Neural crest cell (in vitro differentiated cells): ENCODE measurements around the gene TBATA. TPM values are rescaled to one million over a fixed set of nuclear protein-coding genes. Genes with fewer than 3 reads are reported as not detected.

Experiments used
- DNase-seq: peaks from one replicate; pipeline ENCODE4 v3.0.0; 2021; ENCODE audit warnings: low read depth, mixed read lengths, low spot score
- H3K27ac Mint-ChIP-seq: one replicate; pipeline ENCODE4 v1.8.0; 2021; ENCODE audit warnings: mild to moderate bottlenecking, mixed read lengths; ENCODE audit not compliant: unreplicated experiment
- H3K27me3 Mint-ChIP-seq: 2 replicates; pipeline ENCODE4 v1.8.0; 2021; ENCODE audit warnings: low read depth, mild to moderate bottlenecking, mixed read lengths
- H3K36me3 Mint-ChIP-seq: 2 replicates; pipeline ENCODE4 v1.8.0; 2021; ENCODE audit warnings: low read depth, mild to moderate bottlenecking, mixed read lengths
- H3K4me1 Mint-ChIP-seq: 2 replicates; pipeline ENCODE4 v1.8.0; 2021; ENCODE audit warnings: mixed read lengths
- H3K4me3 Mint-ChIP-seq: one replicate; pipeline ENCODE4 v1.8.0; 2021; ENCODE audit warnings: mild to moderate bottlenecking, mixed read lengths
- H3K9me3 Mint-ChIP-seq: 2 replicates; pipeline ENCODE4 v1.8.0; 2021; ENCODE audit warnings: mixed read lengths
- CTCF ChIP-seq: fragments of 200-600 bp; sonication (generic); conservative IDR thresholded peaks from 2 replicates; pipeline ENCODE4 v1.5.0; 2021; ENCODE audit warnings: antibody characterized with exemption, mild to moderate bottlenecking
- total RNA-seq: library from RNA; stranded (reverse); gene quantifications from 2 replicates; pipeline ENCODE4 v1.2.1, GENCODE V29; 2021

Gene TBATA
- total RNA-seq, 1 donor from 2014 or later, result not detected

GRCh38 chr10:70806841-70807240 lies 21.7 kb upstream of the TBATA start:
- H3K27ac Mint-ChIP-seq, result no peak overlapping the region
- no peaks in the 10 kb centered on the region for H3K36me3 Mint-ChIP-seq
- peaks cover 5% of the 10 kb centered on the region for H3K9me3 Mint-ChIP-seq
- no peak overlapping the region for H3K4me3 Mint-ChIP-seq
- H3K4me1 Mint-ChIP-seq, result peaks cover 5% of the 10 kb centered on the region
- no peak for DNase-seq
- TF ChIP-seq CTCF, result no peak
- H3K27me3 Mint-ChIP-seq, result no peaks in the 10 kb centered on the region

- Mint-ChIP-seq H3K36me3 (no peaks in the 10 kb centered on the region), H3K27ac (no peak overlapping the region), H3K4me1 (peaks cover 5% of the 10 kb centered on the region), H3K9me3 (peaks cover 5% of the 10 kb centered on the region), H3K4me3 (no peak overlapping the region), H3K27me3 (no peaks in the 10 kb centered on the region)
- DNase-seq, result no peak
- TF ChIP-seq CTCF, result no peak
These were observed 20.5 kb upstream of the TBATA start for GRCh38 chr10:70805619-70806215.

GRCh38 chr10:70804421-70804808 lies 19.2 kb upstream of the TBATA start:
- Mint-ChIP-seq H3K9me3 (peaks cover 5% of the 10 kb centered on the region), H3K27me3 (peaks cover 2% of the 10 kb centered on the region), H3K4me1 (peaks cover 5% of the 10 kb centered on the region), H3K4me3 (no peak overlapping the region), H3K36me3 (no peaks in the 10 kb centered on the region), H3K27ac (no peak overlapping the region)
- no peak for TF ChIP-seq CTCF
- no peak for DNase-seq

- Mint-ChIP-seq H3K4me1 (peaks cover 2% of the 10 kb centered on the region), H3K9me3 (peaks cover 4% of the 10 kb centered on the region), H3K27ac (no peak overlapping the region), H3K4me3 (no peak overlapping the region), H3K36me3 (no peaks in the 10 kb centered on the region), H3K27me3 (peaks cover 4% of the 10 kb centered on the region)
- TF ChIP-seq CTCF, result no peak
- no peak for DNase-seq
These were observed 18.7 kb upstream of the TBATA start for GRCh38 chr10:70803775-70804420.

GRCh38 chr10:70801854-70802253 lies 16.7 kb upstream of the TBATA start:
- TF ChIP-seq CTCF, result no peak
- Mint-ChIP-seq H3K4me1 (no peaks in the 10 kb centered on the region), H3K9me3 (peaks cover 8% of the 10 kb centered on the region), H3K27me3 (peaks cover 4% of the 10 kb centered on the region), H3K27ac (no peak overlapping the region), H3K36me3 (no peaks in the 10 kb centered on the region), H3K4me3 (no peak overlapping the region)
- DNase-seq, result no peak
